Ammon's horn (tissue), 1 donor: ENCODE measurements around the gene PTPRG.

Experiments
- DNase-seq: peaks from one replicate; pipeline ENCODE4 v3.0.0-alpha.2; 2016; ENCODE audit warnings: low spot score

PTPRG gene

GRCh38 chr3:61828184-61828874 lies 267.0 kb downstream of the PTPRG start:
- DNase-seq, result no peak

- no peak for DNase-seq
These were observed 267.7 kb downstream of the PTPRG start for GRCh38 chr3:61828880-61829721.

- no peak for DNase-seq
These were observed 268.5 kb downstream of the PTPRG start for GRCh38 chr3:61829722-61830350.

GRCh38 chr3:61831973-61832372 lies 270.6 kb downstream of the PTPRG start:
- no peak for DNase-seq

GRCh38 chr3:61832375-61833229 lies 271.2 kb downstream of the PTPRG start:
- DNase-seq, result no peak

GRCh38 chr3:61839256-61839655 lies 277.9 kb downstream of the PTPRG start:
- DNase-seq, result no peak

GRCh38 chr3:61841111-61841845 lies 279.9 kb downstream of the PTPRG start:
- no peak for DNase-seq

GRCh38 chr3:61841988-61842387 lies 280.6 kb downstream of the PTPRG start:
- DNase-seq, result no peak

GRCh38 chr3:61844346-61844745 lies 283.0 kb downstream of the PTPRG start:
- DNase-seq, result no peak

GRCh38 chr3:61846488-61846887 lies 285.1 kb downstream of the PTPRG start:
- DNase-seq, result no peak

GRCh38 chr3:61847784-61848462 lies 286.6 kb downstream of the PTPRG start:
- DNase-seq, result no peak

- no peak for DNase-seq
These were observed 287.5 kb downstream of the PTPRG start for GRCh38 chr3:61848885-61849284.

- DNase-seq, result no peak
These were observed 292.5 kb downstream of the PTPRG start for GRCh38 chr3:61853912-61854311.

GRCh38 chr3:61855211-61855610 lies 293.8 kb downstream of the PTPRG start:
- no peak for DNase-seq

GRCh38 chr3:61857297-61857696 lies 295.9 kb downstream of the PTPRG start:
- DNase-seq, result no peak

GRCh38 chr3:61858054-61858453 lies 296.7 kb downstream of the PTPRG start:
- no peak for DNase-seq

- DNase-seq, result no peak
These were observed 300.0 kb downstream of the PTPRG start for GRCh38 chr3:61861410-61861809.

- DNase-seq, result no peak
These were observed 301.4 kb downstream of the PTPRG start for GRCh38 chr3:61862614-61863289.

GRCh38 chr3:61863579-61863978 lies 302.2 kb downstream of the PTPRG start:
- DNase-seq, result no peak

GRCh38 chr3:61864886-61865285 lies 303.5 kb downstream of the PTPRG start:
- no peak for DNase-seq
